CD4-positive, alpha-beta memory T cell (primary cell): Measurements from ENCODE around the gene HAO1. TPM values are rescaled to one million over a fixed set of nuclear protein-coding genes. Genes with fewer than 3 reads are reported as not detected.

Source experiments
- CTCF ChIA-PET: fragments of 350-600 bp; sonication (Branson Sonifier 250); formaldehyde crosslinking; loops from one replicate; lab custom pipeline; 2021; ENCODE audit warnings: inconsistent platforms; ENCODE audit not compliant: partially characterized antibody; lab: Charles Lee
- POLR2A ChIA-PET: fragments of 350-600 bp; sonication (Branson Sonifier 250); formaldehyde crosslinking; loops from one replicate; lab custom pipeline; 2021; ENCODE audit not compliant: partially characterized antibody; lab: Charles Lee
- DNase-seq, 5 donors: peaks; one replicate each; pipeline versions ENCODE4 v3.0.0 to v3.0.0-alpha.2; 2020 to 2022; ENCODE audit warnings: mixed read lengths in 1 of 5
- H3K27ac ChIP-seq: one replicate; pipeline ENCODE4 v1.7.0; 2013; ENCODE audit warnings: low read depth, low read length
- H3K27me3 ChIP-seq: 2 replicates; pipeline ENCODE4 v1.7.0; 2013; ENCODE audit warnings: mild to moderate bottlenecking, low read length, moderate library complexity; ENCODE audit not compliant: insufficient read depth
- H3K36me3 ChIP-seq: 2 replicates; pipeline ENCODE4 v1.7.0; 2013; ENCODE audit warnings: mild to moderate bottlenecking, low read length, moderate library complexity; ENCODE audit not compliant: insufficient read depth
- H3K4me1 ChIP-seq: 2 replicates; pipeline ENCODE4 v1.7.0; 2013; ENCODE audit warnings: mild to moderate bottlenecking, low read length, moderate library complexity; ENCODE audit not compliant: insufficient read depth
- H3K4me3 ChIP-seq, 2 donors: one replicate each; pipeline ENCODE4 v1.7.0; 2013; ENCODE audit warnings: low read length in 2 of 2, mild to moderate bottlenecking in 1 of 2
- H3K9me3 ChIP-seq, 2 donors: one replicate each; pipeline ENCODE4 v1.7.0; 2013; ENCODE audit warnings: low read length in 2 of 2, control low read depth in 1 of 2; ENCODE audit not compliant: control insufficient read depth in 1 of 2
- H3K27ac Mint-ChIP-seq, 7 donors: one replicate each; pipeline ENCODE4 v1.8.0; 2020 to 2021; ENCODE audit warnings: mixed read lengths in 7 of 7, mild to moderate bottlenecking in 6 of 7, inconsistent platforms in 3 of 7, moderate library complexity in 3 of 7
- H3K27me3 Mint-ChIP-seq, 2 donors: one replicate each; pipeline ENCODE4 v1.8.0; 2020 to 2021; ENCODE audit warnings: mixed read lengths in 2 of 2
- H3K36me3 Mint-ChIP-seq, 2 donors: one replicate each; pipeline ENCODE4 v1.8.0; 2020 to 2021; ENCODE audit warnings: mixed read lengths in 2 of 2, inconsistent platforms in 1 of 2, mild to moderate bottlenecking in 1 of 2
- H3K4me1 Mint-ChIP-seq, 4 donors: one replicate each; pipeline ENCODE4 v1.8.0; 2020 to 2021; ENCODE audit warnings: mixed read lengths in 4 of 4, mild to moderate bottlenecking in 1 of 4
- H3K4me3 Mint-ChIP-seq, 8 donors: one replicate each; pipeline ENCODE4 v1.8.0; 2020 to 2021; ENCODE audit warnings: mixed read lengths in 8 of 8, mild to moderate bottlenecking in 7 of 8, moderate library complexity in 6 of 8, inconsistent platforms in 3 of 8
- H3K9me3 Mint-ChIP-seq, 8 donors: one replicate each; pipeline ENCODE4 v1.8.0; 2020 to 2021; ENCODE audit warnings: mixed read lengths in 8 of 8, mild to moderate bottlenecking in 5 of 8, inconsistent platforms in 3 of 8, moderate library complexity in 1 of 8
- intact Hi-C: fragments of 100-400 bp; cut with micrococcal nuclease; formaldehyde crosslinking; loops from one replicate; pipeline ENCODE4 v1.15.1; 2023
- polyA plus RNA-seq, 2 donors: library from polyadenylated mRNA; unstranded; fragments of 300-500 nt; fragmentation: Illumina TruSeq; gene quantifications; one replicate each; pipeline ENCODE4 v1.2.3, GENCODE V29; 2021
- total RNA-seq, 2 experiments: library from RNA; stranded (reverse); gene quantifications; one replicate each; pipeline ENCODE4 v1.2.3, GENCODE V29; 2021

Gene HAO1
- total and polyA plus RNA-seq, 4 experiments from 2014 or later: not detected

DNA sequence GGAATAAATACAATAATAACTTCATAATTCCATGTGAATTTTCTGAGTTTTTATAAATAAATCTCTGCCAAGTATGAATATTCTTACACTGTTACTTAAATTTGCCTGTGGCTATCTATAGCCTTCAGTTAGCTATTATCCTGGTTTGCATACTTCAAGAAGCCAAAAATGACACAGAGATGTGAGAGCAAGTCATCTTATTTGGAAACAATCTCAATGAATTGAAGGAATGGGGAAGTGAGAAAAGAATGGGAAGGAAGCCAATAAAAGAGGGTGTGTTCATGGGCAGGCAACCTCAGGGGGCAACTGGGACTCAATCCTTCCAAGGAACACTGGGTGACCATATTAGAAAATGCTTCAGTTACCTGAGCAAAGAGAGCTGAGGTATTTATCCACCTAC, 9.9 kb downstream of the HAO1 start:
- no peak overlapping the region for H3K27ac Mint-ChIP-seq
- Histone ChIP-seq H3K27ac (no peak overlapping the region), H3K9me3 (no peaks in the 10 kb centered on the region), H3K36me3 (no peaks in the 10 kb centered on the region), H3K4me1 (no peaks in the 10 kb centered on the region), H3K27me3 (no peaks in the 10 kb centered on the region), H3K4me3 (no peak overlapping the region)
- CTCF ChIA-PET: no interaction called here
- intact Hi-C loops: no loop called here
- no peaks in the 10 kb centered on the region for H3K4me1 Mint-ChIP-seq
- no peak for DNase-seq
- H3K27me3 Mint-ChIP-seq: peaks cover 8 to 19% of the 10 kb centered on the region in 2 donors
- H3K9me3 Mint-ChIP-seq: no peaks in the 10 kb centered on the region
- POLR2A ChIA-PET: no interaction called here
- no peaks in the 10 kb centered on the region for H3K36me3 Mint-ChIP-seq
- no peak overlapping the region for H3K4me3 Mint-ChIP-seq

- intact Hi-C loops: no loop called here
- H3K9me3 Mint-ChIP-seq: no peaks in the 10 kb centered on the region
- ChIA-PET POLR2A (no interaction called here), CTCF (no interaction called here)
- H3K4me1 Mint-ChIP-seq: no peaks in the 10 kb centered on the region
- Histone ChIP-seq H3K4me3 (no peak overlapping the region), H3K36me3 (no peaks in the 10 kb centered on the region), H3K27me3 (no peaks in the 10 kb centered on the region), H3K27ac (no peak overlapping the region), H3K4me1 (no peaks in the 10 kb centered on the region), H3K9me3 (no peaks in the 10 kb centered on the region)
- H3K27me3 Mint-ChIP-seq: peaks cover 7 to 10% of the 10 kb centered on the region in 2 donors
- H3K36me3 Mint-ChIP-seq: no peaks in the 10 kb centered on the region
- no peak for DNase-seq
- no peak overlapping the region for H3K27ac Mint-ChIP-seq
- H3K4me3 Mint-ChIP-seq: no peak overlapping the region
Measured at GRCh38 chr20:7926767-7927166, 13.5 kb downstream of the HAO1 start.

GRCh38 chr20:7926323-7926722, 13.9 kb downstream of the HAO1 start:
- no peaks in the 10 kb centered on the region for H3K9me3 ChIP-seq
- H3K27ac Mint-ChIP-seq: no peak overlapping the region
- ChIA-PET CTCF (no interaction called here), POLR2A (no interaction called here)
- no peaks in the 10 kb centered on the region for H3K4me1 Mint-ChIP-seq
- H3K36me3 ChIP-seq: no peaks in the 10 kb centered on the region
- no peak overlapping the region for H3K27ac ChIP-seq
- no peak overlapping the region for H3K4me3 Mint-ChIP-seq
- H3K36me3 Mint-ChIP-seq: no peaks in the 10 kb centered on the region
- no peaks in the 10 kb centered on the region for H3K9me3 Mint-ChIP-seq
- DNase-seq: no peak
- peaks cover 5 to 8% of the 10 kb centered on the region in 2 donors for H3K27me3 Mint-ChIP-seq
- no peak overlapping the region for H3K4me3 ChIP-seq
- no peaks in the 10 kb centered on the region for H3K27me3 ChIP-seq
- intact Hi-C loops: no loop called here
- no peaks in the 10 kb centered on the region for H3K4me1 ChIP-seq

GRCh38 chr20:7924692-7925091, 15.6 kb downstream of the HAO1 start:
- no peaks in the 10 kb centered on the region for H3K4me1 Mint-ChIP-seq
- no peak overlapping the region for H3K27ac Mint-ChIP-seq
- H3K36me3 Mint-ChIP-seq: no peaks in the 10 kb centered on the region
- H3K4me1 ChIP-seq: no peaks in the 10 kb centered on the region
- intact Hi-C loops: no loop called here
- H3K4me3 ChIP-seq: no peak overlapping the region
- H3K27me3 ChIP-seq: no peaks in the 10 kb centered on the region
- H3K9me3 ChIP-seq: no peaks in the 10 kb centered on the region
- H3K36me3 ChIP-seq: no peaks in the 10 kb centered on the region
- H3K4me3 Mint-ChIP-seq: no peak overlapping the region
- ChIA-PET CTCF (interaction anchor here (1.3 kb wide), 1 partner anchor 798 kb away, joined by 3 read pairs; no protein-coding TSS in a partner anchor), POLR2A (no interaction called here)
- DNase-seq: no peak
- no peak overlapping the region for H3K27ac ChIP-seq
- peaks cover 2 to 3% of the 10 kb centered on the region in 2 donors for H3K27me3 Mint-ChIP-seq
- H3K9me3 Mint-ChIP-seq: no peaks in the 10 kb centered on the region

- H3K9me3 ChIP-seq: no peaks in the 10 kb centered on the region
- H3K36me3 ChIP-seq: no peaks in the 10 kb centered on the region
- H3K27ac Mint-ChIP-seq: no peak overlapping the region
- no peak for DNase-seq
- H3K4me1 Mint-ChIP-seq: no peaks in the 10 kb centered on the region
- H3K4me3 ChIP-seq: no peak overlapping the region
- intact Hi-C loops: no loop called here
- ChIA-PET POLR2A (no interaction called here), CTCF (no interaction called here)
- no peak overlapping the region for H3K27ac ChIP-seq
- no peaks in the 10 kb centered on the region for H3K4me1 ChIP-seq
- H3K27me3 ChIP-seq: no peaks in the 10 kb centered on the region
- H3K27me3 Mint-ChIP-seq: peaks cover 0 to 12% of the 10 kb centered on the region in 2 donors
- no peaks in the 10 kb centered on the region for H3K36me3 Mint-ChIP-seq
- H3K9me3 Mint-ChIP-seq: peaks cover 0 to 4% (median 0%) of the 10 kb centered on the region in 8 donors
- H3K4me3 Mint-ChIP-seq: no peak overlapping the region
Measured at GRCh38 chr20:7916648-7917047, 23.6 kb downstream of the HAO1 start.

DNA sequence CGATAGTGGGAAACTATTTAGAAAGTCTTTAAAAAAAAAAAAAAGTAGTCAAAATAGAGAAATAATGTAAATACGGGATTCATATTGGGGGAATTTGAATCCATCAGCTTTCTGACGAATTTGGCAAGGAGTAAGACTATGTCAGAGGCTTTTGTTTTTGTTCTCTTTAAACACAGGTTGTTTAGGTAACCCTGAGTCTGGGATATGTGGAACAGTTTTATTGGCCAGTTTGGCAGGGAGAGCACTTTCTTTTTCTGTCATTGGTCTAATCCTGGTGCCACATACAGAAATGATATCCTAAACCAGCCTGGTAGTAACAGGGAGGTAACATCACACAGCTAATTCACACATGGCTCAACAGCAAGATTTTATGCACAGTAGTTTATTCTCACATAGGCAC, 27.7 kb downstream of the HAO1 start:
- Histone ChIP-seq H3K27ac (no peak overlapping the region), H3K36me3 (no peaks in the 10 kb centered on the region), H3K9me3 (no peaks in the 10 kb centered on the region), H3K4me1 (no peaks in the 10 kb centered on the region), H3K4me3 (no peak overlapping the region), H3K27me3 (no peaks in the 10 kb centered on the region)
- Mint-ChIP-seq H3K4me1 (no peaks in the 10 kb centered on the region), H3K27ac (no peak overlapping the region), H3K4me3 (no peak overlapping the region), H3K27me3 (peaks cover 3 to 5% of the 10 kb centered on the region in 2 donors), H3K9me3 (no peaks in the 10 kb centered on the region), H3K36me3 (no peaks in the 10 kb centered on the region)
- ChIA-PET POLR2A (no interaction called here), CTCF (no interaction called here)
- DNase-seq: no peak
- intact Hi-C loops: no loop called here

DNA sequence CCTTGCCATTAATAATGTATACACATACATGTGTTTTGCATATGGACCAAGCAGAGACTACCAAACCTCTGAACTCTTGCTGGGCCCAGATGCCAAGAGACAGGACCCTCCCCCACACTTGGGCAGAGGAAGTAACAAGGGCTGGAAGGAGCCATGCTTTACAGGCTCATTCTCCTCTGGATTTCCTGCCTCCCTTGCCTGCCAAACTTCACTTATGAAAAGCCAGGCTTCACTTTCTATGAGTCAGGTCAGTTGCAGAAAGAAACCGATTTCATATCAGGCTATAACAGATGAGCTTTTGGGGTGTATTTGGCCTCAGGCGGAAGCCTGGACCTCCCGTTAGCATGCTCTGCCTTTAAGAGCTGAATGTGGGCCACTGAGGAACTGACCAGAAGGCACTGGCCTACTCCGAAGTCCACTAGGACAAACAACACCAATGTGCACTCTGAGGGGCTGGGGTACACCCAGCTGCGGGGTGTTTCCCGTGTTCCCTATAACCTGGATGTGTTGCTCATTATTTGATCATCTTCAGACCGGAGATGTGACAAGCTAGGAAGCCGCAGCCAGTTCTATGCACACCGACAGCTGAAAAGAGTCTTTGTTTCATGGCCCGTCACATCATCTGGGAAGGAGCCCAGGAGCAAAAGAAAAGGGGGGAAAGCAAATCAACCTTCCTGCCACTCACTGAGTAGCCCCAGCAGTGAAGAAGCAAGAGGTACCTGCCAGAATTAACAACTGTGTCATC, 28.5 kb downstream of the HAO1 start:
- CTCF ChIA-PET: no interaction called here
- no peak overlapping the region for H3K4me3 ChIP-seq
- H3K4me1 ChIP-seq: no peaks in the 10 kb centered on the region
- H3K36me3 ChIP-seq: no peaks in the 10 kb centered on the region
- no peaks in the 10 kb centered on the region for H3K9me3 ChIP-seq
- intact Hi-C loops: no loop called here
- Mint-ChIP-seq H3K36me3 (no peaks in the 10 kb centered on the region), H3K4me3 (no peak overlapping the region), H3K9me3 (no peaks in the 10 kb centered on the region), H3K27me3 (peaks cover 2 to 3% of the 10 kb centered on the region in 2 donors), H3K27ac (no peak overlapping the region), H3K4me1 (no peaks in the 10 kb centered on the region)
- POLR2A ChIA-PET: no interaction called here
- no peak overlapping the region for H3K27ac ChIP-seq
- no peaks in the 10 kb centered on the region for H3K27me3 ChIP-seq
- no peak for DNase-seq
